Parathyroid adenoma (tissue), 2 donors: ENCODE measurements around the gene EVA1B.

Source experiments
- H2AFZ ChIP-seq: fragments of 300-600 bp; sonication (generic); one replicate; pipeline ENCODE4 v1.7.0; 2017; ENCODE audit warnings: antibody characterized with exemption, mild to moderate bottlenecking
- H3K27ac ChIP-seq: fragments of 300-600 bp; sonication (generic); one replicate; pipeline ENCODE4 v1.7.0; 2017
- H3K27me3 ChIP-seq: fragments of 300-600 bp; sonication (generic); one replicate; pipeline ENCODE4 v1.7.0; 2017; ENCODE audit warnings: low read length; ENCODE audit not compliant: control insufficient read depth, insufficient read depth
- H3K36me3 ChIP-seq: fragments of 300-600 bp; sonication (generic); one replicate; pipeline ENCODE4 v1.7.0; 2017; ENCODE audit warnings: low read length; ENCODE audit not compliant: control insufficient read depth, insufficient read depth
- H3K4me1 ChIP-seq: fragments of 300-600 bp; sonication (generic); one replicate; pipeline ENCODE4 v1.7.0; 2017; ENCODE audit warnings: control low read depth
- H3K4me2 ChIP-seq: fragments of 300-600 bp; sonication (generic); one replicate; pipeline ENCODE4 v1.7.0; 2017; ENCODE audit warnings: low read length
- H3K4me3 ChIP-seq: fragments of 300-600 bp; sonication (generic); one replicate; pipeline ENCODE4 v1.7.0; 2017; ENCODE audit warnings: low read depth, low read length
- H3K79me2 ChIP-seq: fragments of 300-600 bp; sonication (generic); one replicate; pipeline ENCODE4 v1.7.0; 2017; ENCODE audit warnings: control low read depth
- H3K9ac ChIP-seq: fragments of 300-600 bp; sonication (generic); one replicate; pipeline ENCODE4 v1.7.0; 2017; ENCODE audit warnings: mild to moderate bottlenecking
- H3K9me3 ChIP-seq: fragments of 300-600 bp; sonication (generic); one replicate; pipeline ENCODE4 v1.7.0; 2017; ENCODE audit warnings: low read length; ENCODE audit not compliant: control insufficient read depth
- TF ChIP-seq, protein P1 (sequence below): fragments of 300-600 bp; sonication (generic); IDR thresholded peaks from one replicate; pipeline ENCODE4 v1.7.0; 2017; ENCODE audit warnings: antibody characterized with exemption, mild to moderate bottlenecking
- donor health status: primary hyperparathyroidism.

Gene EVA1B

DNA sequence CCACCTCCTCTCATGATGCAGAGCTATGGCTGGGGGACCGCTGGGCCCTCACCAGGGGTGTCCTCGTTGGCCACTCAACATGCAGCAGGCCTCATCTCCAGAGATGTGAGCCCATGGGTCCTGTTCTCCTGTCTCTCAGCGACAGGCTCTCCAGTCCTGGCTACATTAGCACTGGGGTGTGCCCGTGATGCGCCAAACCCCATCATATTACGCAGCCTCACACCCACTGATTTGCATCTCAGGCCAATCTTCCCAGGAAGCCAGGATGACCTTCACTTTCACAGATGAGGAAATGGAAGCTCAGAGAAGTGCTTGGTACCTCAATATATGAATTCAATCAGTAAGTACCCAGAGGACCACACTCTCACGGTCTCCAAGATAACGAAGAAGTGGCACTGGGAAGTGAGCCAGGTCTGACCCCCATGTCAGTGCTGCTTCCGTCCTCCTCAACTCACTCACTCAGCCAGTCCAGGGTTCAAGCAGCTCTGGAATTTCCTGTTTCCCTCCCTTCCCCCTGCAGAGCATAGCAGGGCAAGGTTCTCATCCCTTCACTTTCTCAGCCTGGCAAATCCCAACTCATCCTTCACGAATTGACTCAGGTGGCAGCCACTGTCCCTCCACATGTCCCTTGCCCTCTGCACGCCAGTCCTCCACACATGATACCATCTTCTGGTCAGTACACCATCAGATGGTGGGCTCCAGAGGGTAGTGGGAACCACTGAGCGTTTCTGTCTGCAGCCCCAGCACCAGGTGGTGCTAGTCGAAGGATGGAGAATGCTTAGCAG, 28.9 kb upstream of the EVA1B start:
- H3K4me2 ChIP-seq: no peak overlapping the region
- no peaks in the 10 kb centered on the region for H3K4me1 ChIP-seq
- TF ChIP-seq, protein P1, sequence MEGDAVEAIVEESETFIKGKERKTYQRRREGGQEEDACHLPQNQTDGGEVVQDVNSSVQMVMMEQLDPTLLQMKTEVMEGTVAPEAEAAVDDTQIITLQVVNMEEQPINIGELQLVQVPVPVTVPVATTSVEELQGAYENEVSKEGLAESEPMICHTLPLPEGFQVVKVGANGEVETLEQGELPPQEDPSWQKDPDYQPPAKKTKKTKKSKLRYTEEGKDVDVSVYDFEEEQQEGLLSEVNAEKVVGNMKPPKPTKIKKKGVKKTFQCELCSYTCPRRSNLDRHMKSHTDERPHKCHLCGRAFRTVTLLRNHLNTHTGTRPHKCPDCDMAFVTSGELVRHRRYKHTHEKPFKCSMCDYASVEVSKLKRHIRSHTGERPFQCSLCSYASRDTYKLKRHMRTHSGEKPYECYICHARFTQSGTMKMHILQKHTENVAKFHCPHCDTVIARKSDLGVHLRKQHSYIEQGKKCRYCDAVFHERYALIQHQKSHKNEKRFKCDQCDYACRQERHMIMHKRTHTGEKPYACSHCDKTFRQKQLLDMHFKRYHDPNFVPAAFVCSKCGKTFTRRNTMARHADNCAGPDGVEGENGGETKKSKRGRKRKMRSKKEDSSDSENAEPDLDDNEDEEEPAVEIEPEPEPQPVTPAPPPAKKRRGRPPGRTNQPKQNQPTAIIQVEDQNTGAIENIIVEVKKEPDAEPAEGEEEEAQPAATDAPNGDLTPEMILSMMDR: no peak
- H3K27me3 ChIP-seq: no peaks in the 10 kb centered on the region
- H3K36me3 ChIP-seq: no peaks in the 10 kb centered on the region
- no peaks in the 10 kb centered on the region for H3K79me2 ChIP-seq
- H3K27ac ChIP-seq: no peak overlapping the region
- H3K4me3 ChIP-seq: no peak overlapping the region
- H3K9ac ChIP-seq: no peak overlapping the region
- no peak overlapping the region for H2AFZ ChIP-seq
- H3K9me3 ChIP-seq: no peaks in the 10 kb centered on the region

DNA sequence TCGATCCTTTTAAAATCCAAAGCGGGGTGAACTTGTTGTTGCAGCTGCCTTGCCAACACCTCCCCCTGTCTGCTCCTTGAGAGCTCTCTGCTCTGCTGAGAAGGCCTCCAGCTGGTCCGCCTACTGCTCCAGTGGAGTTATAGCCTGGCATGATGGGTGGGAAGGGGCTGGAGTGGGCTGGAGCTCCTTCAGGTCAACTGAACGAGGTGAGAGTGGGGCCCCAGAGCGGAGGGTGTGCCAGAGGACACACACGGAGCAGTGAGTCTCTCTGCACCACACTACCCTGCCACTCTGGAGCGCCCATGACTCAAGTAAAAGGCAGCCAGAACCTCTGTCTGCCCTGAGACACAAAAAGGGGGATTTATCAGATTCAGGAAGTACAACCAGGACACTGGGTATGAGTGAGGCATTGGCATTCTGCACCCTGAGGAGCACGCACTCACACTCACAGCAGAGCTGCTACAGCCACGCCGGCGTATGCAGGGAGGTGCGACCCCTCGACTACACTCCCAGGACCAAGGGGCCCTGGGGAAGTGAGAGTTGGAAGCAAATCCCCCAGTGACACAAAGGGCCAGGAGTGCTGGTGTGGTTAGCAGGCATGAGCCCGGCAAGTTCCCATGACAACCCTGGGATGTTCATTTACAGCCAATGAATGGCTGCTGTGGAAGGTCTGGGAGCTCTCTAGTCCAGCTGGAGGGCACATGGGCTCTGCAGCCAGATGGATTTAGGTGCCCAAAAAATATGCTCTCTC, 28.0 kb upstream of the EVA1B start:
- no peaks in the 10 kb centered on the region for H3K27me3 ChIP-seq
- H3K9me3 ChIP-seq: no peaks in the 10 kb centered on the region
- no peaks in the 10 kb centered on the region for H3K79me2 ChIP-seq
- H3K9ac ChIP-seq: no peak overlapping the region
- TF ChIP-seq, protein P1: no peak
- H3K27ac ChIP-seq: no peak overlapping the region
- no peaks in the 10 kb centered on the region for H3K36me3 ChIP-seq
- no peak overlapping the region for H3K4me2 ChIP-seq
- no peak overlapping the region for H3K4me3 ChIP-seq
- no peak overlapping the region for H2AFZ ChIP-seq
- H3K4me1 ChIP-seq: no peaks in the 10 kb centered on the region

DNA sequence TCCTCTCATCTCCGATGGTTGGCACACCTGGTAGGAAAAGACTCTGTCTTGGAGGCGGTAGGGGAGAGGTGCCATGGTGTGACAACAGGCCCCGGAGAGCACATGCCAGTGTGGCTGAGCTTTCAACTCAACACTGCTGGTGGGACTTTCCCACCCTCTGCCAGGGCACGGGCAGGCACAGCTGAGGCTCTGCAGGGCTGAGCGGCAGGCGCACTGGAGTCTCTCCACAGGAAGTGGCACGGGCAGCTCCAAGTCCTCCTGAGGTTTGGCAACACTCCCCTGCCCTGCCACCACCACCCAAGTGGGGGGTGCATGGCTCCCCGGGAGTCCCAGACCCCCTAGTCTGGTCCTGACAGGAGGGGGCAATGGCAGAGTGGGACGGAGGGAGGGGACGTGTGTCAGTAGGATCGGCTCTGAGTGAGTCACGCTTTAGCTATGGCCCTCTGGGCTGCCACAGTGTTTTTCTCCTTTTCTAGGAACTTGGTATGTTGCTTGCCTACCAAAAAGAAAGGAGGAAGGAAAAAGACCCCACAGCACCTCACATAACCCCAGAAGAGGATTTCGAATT, 27.3 kb upstream of the EVA1B start:
- Histone ChIP-seq H3K9ac (no peak overlapping the region), H3K27ac (no peak overlapping the region), H3K27me3 (no peaks in the 10 kb centered on the region), H3K4me2 (no peak overlapping the region), H3K4me1 (no peaks in the 10 kb centered on the region), H3K79me2 (no peaks in the 10 kb centered on the region), H3K9me3 (no peaks in the 10 kb centered on the region), H2AFZ (no peak overlapping the region), H3K36me3 (no peaks in the 10 kb centered on the region), H3K4me3 (no peak overlapping the region)
- TF ChIP-seq, protein P1: no peak

DNA sequence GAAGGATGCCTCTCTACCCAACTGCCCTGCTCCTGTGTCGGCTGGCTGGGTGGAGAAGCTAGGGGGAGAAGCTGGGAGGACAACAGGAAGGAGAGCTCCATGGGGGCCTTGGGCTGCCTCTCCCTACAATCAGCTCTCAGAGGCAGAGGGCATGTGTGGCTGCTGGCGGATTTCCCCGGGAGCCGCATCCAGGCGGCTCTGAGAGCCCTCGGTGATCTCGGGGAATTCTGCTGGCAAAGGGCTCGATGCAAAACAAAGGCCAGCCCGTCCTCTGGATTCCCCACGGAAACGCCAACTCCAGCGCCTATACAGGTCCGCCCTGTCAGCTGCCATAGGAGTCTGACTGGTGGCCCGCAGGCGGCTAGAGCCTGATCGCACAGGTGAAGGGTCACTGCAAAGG, 26.4 kb upstream of the EVA1B start:
- Histone ChIP-seq H3K79me2 (no peaks in the 10 kb centered on the region), H2AFZ (no peak overlapping the region), H3K27me3 (no peaks in the 10 kb centered on the region), H3K9ac (no peak overlapping the region), H3K36me3 (no peaks in the 10 kb centered on the region), H3K4me3 (no peak overlapping the region), H3K4me2 (no peak overlapping the region), H3K4me1 (no peaks in the 10 kb centered on the region), H3K9me3 (no peaks in the 10 kb centered on the region), H3K27ac (no peak overlapping the region)
- TF ChIP-seq, protein P1: no peak
